ENCODE results near the gene TMEM98. TPM values are rescaled to one million over a fixed set of nuclear protein-coding genes. Genes with fewer than 3 reads are reported as not detected.

Gene TMEM98
- total RNA-seq, 1 donor from 2014 or later: 47.9 TPM

DNA sequence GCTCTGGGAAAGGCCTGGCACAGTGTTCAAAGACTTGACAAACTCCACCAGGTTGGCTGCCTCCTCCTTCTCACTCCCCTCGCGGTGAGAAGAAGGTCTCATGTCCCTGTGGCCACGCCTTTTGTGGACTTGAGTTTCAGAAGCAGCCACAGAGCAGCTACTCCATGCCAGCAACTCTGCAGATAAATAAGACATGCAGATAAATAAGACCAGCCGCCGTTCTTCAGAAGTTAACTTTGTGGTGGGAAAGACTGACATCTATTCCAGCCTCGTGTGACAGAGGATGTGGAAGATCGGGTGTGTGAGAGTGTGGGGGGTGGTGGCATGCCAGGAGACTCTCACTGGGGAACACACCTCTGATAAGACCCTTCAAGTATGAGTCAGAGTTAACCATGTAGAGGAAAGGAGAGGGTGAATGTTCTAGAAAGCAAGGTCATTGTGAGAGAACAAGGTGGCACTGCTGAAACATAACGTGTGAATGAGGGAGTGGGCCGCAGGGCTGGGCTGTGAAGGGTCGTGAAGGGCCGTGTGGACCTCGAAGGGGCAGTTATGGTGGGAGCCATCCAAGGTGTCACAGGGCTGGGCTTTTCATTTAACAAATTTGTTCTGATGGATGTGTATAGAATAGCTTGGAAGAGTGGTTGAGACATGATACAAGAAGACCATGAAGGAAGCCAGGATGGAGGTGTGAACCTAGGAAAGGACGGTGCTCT is 64.5 kb downstream of the TMEM98 start:
- Histone ChIP-seq H3K4me1 (no peaks in the 10 kb centered on the region), H3K27ac (no peak overlapping the region), H3K9me3 (no peaks in the 10 kb centered on the region), H3K4me3 (no peak overlapping the region), H3K36me3 (no peaks in the 10 kb centered on the region), H3K27me3 (ENCODE audit: low read depth) (no peaks in the 10 kb centered on the region)
- no peak for DNase-seq
- ATAC-seq: no peak
- TF ChIP-seq, protein P1, sequence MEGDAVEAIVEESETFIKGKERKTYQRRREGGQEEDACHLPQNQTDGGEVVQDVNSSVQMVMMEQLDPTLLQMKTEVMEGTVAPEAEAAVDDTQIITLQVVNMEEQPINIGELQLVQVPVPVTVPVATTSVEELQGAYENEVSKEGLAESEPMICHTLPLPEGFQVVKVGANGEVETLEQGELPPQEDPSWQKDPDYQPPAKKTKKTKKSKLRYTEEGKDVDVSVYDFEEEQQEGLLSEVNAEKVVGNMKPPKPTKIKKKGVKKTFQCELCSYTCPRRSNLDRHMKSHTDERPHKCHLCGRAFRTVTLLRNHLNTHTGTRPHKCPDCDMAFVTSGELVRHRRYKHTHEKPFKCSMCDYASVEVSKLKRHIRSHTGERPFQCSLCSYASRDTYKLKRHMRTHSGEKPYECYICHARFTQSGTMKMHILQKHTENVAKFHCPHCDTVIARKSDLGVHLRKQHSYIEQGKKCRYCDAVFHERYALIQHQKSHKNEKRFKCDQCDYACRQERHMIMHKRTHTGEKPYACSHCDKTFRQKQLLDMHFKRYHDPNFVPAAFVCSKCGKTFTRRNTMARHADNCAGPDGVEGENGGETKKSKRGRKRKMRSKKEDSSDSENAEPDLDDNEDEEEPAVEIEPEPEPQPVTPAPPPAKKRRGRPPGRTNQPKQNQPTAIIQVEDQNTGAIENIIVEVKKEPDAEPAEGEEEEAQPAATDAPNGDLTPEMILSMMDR (IDR thresholded peaks at IDR 0.05): no peak
- intact Hi-C loops (cut with DNase I): no loop called here

DNA sequence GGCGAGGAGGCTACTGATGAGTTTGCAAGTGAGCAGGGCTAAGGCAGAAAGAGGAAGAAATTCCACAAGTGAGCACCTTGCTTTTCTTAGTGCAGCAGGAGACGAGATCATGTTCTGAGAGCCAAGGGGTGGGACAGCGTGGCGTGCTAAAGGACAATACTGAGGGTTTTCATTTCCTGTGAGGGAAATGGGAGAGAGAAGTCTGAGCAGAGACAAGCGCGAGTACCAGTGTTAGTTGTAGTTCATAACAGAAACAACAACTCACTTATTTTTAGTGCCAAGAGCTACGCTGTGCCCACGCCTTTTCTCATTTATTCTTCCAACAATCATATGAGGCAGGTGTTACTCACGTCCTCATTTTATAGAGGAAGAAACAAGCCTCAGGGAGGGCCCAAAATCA is 66.0 kb downstream of the TMEM98 start:
- peaks cover 7% of the 10 kb centered on the region for H3K4me1 ChIP-seq
- DNase-seq (no peak), ATAC-seq (no peak)
- TF ChIP-seq, protein P1 (IDR thresholded peaks at IDR 0.05): no peak
- H3K9me3 ChIP-seq: no peaks in the 10 kb centered on the region
- H3K27me3 ChIP-seq (ENCODE audit: low read depth): peaks cover 5% of the 10 kb centered on the region
- intact Hi-C loops (cut with DNase I): no loop called here
- no peak overlapping the region for H3K4me3 ChIP-seq
- H3K36me3 ChIP-seq: no peaks in the 10 kb centered on the region
- H3K27ac ChIP-seq: no peak overlapping the region

Other genes starting within 250 kb of the TMEM98 start
- gene MYO1D, start 51.0 kb upstream of the TMEM98 start, total RNA-seq: 58.0 TPM
- not detected for gene SPACA3, start 63.7 kb downstream of the TMEM98 start, total RNA-seq